IMR-90 (cell line): ENCODE results near the gene VWA7. TPM values are rescaled to one million over a fixed set of nuclear protein-coding genes. Genes with fewer than 3 reads are reported as not detected.

Experiments used
- ATAC-seq: fragments of 200-7000 bp; cut with Tn5 transposase; 2 replicates; pipeline ENCODE4 v1.9.1; 2020; ENCODE audit warnings: low read depth, mild to moderate bottlenecking, moderate library complexity
- BruUV-seq: library from RNA; stranded (reverse); fragments of 400-500 nt; replicated peaks from 2 replicates; lab custom pipeline; 2021; lab: Mats Ljungman, UMichigan
- CTCF ChIA-PET: fragments of 300-600 bp; formaldehyde crosslinking; extraction: SDS; loops from one replicate; lab custom pipeline; 2021; ENCODE audit warnings: antibody characterized with exemption; lab: Yijun Ruan, JAX
- POLR2A ChIA-PET: fragments of 300-600 bp; sonication (Branson Sonifier 250); formaldehyde crosslinking; loops from one replicate; lab custom pipeline; 2022; ENCODE audit warnings: antibody characterized with exemption; ENCODE audit not compliant: unreplicated experiment; lab: Charles Lee
- DNase-seq: peaks from one replicate; pipeline ENCODE4 v3.0.0; 2013
- H2AFZ ChIP-seq: replicated peaks from 2 replicates; pipeline ENCODE3; 2013; ENCODE audit warnings: low read length, mild to moderate bottlenecking; ENCODE audit not compliant: poor library complexity
- H2AK5ac ChIP-seq: 2 replicates; pipeline ENCODE4 v1.6.1; 2013; ENCODE audit warnings: low read depth, low read length, inconsistent platforms
- H2AK9ac ChIP-seq: replicated peaks from 2 replicates; pipeline ENCODE3; 2013; ENCODE audit warnings: mild to moderate bottlenecking, low read depth, low read length, moderate library complexity; ENCODE audit not compliant: poor library complexity
- H2BK120ac ChIP-seq: 2 replicates; pipeline ENCODE4 v1.6.1; 2013; ENCODE audit warnings: low read depth, low read length, inconsistent platforms
- H2BK15ac ChIP-seq: 3 replicates; pipeline ENCODE4 v1.6.1; 2013; ENCODE audit warnings: low read depth, low read length, inconsistent platforms
- H2BK20ac ChIP-seq: 2 replicates; pipeline ENCODE4 v1.6.1; 2013; ENCODE audit warnings: low read depth, mild to moderate bottlenecking, inconsistent platforms, low read length, moderate library complexity
- H2BK5ac ChIP-seq: 2 replicates; pipeline ENCODE4 v1.6.1; 2013; ENCODE audit warnings: mild to moderate bottlenecking, low read depth, low read length, inconsistent platforms; ENCODE audit not compliant: poor library complexity, severe bottlenecking
- H3K14ac ChIP-seq: replicated peaks from 2 replicates; pipeline ENCODE4 v1.6.1; 2013; ENCODE audit warnings: low read depth, low read length, inconsistent platforms
- H3K18ac ChIP-seq: 2 replicates; pipeline ENCODE4 v1.6.1; 2013; ENCODE audit warnings: low read depth, low read length, control low read depth
- H3K23ac ChIP-seq: 2 replicates; pipeline ENCODE4 v1.6.1; 2013; ENCODE audit warnings: low read depth, low read length, inconsistent platforms
- H3K27ac ChIP-seq: 2 replicates; pipeline ENCODE4 v1.5.1; 2013; ENCODE audit warnings: mild to moderate bottlenecking, control low read depth, low read length; ENCODE audit not compliant: insufficient read depth
- H3K27me3 ChIP-seq: 2 replicates; pipeline ENCODE4 v1.6.1; 2013; ENCODE audit warnings: low read length; ENCODE audit not compliant: control insufficient read depth, insufficient read depth
- H3K36me3 ChIP-seq: 2 replicates; pipeline ENCODE4 v1.6.1; 2013; ENCODE audit warnings: low read length, mixed read lengths; ENCODE audit not compliant: control insufficient read depth, insufficient read depth
- H3K4ac ChIP-seq: 2 replicates; pipeline ENCODE4 v1.6.1; 2013; ENCODE audit warnings: low read depth, low read length, inconsistent platforms
- H3K4me1 ChIP-seq: 2 replicates; pipeline ENCODE4 v1.6.1; 2013; ENCODE audit warnings: low read length, mixed read lengths; ENCODE audit not compliant: control insufficient read depth, insufficient read depth
- H3K4me2 ChIP-seq: 2 replicates; pipeline ENCODE4 v1.6.1; 2013; ENCODE audit warnings: low read depth, mild to moderate bottlenecking, control low read depth, low read length, moderate library complexity
- H3K4me3 ChIP-seq: 2 replicates; pipeline ENCODE4 v1.5.1; 2013; ENCODE audit warnings: low read depth, mild to moderate bottlenecking, control low read depth, low read length, moderate library complexity; ENCODE audit not compliant: insufficient read depth
- H3K56ac ChIP-seq: 2 replicates; pipeline ENCODE4 v1.6.1; 2013; ENCODE audit warnings: low read length, inconsistent platforms; ENCODE audit not compliant: insufficient read depth; ENCODE audit errors: extremely low read depth
- H3K79me1 ChIP-seq, 2 experiments: 2 replicates each; pipeline ENCODE4 v1.6.1; 2013; ENCODE audit warnings: low read length in 2 of 2, inconsistent platforms in 1 of 2, low read depth in 1 of 2
- H3K9ac ChIP-seq: 2 replicates; pipeline ENCODE4 v1.6.1; 2013; ENCODE audit warnings: low read depth, low read length, control low read depth
- H3K9me1 ChIP-seq: 2 replicates; pipeline ENCODE4 v1.6.1; 2013; ENCODE audit warnings: low read length, inconsistent platforms; ENCODE audit not compliant: insufficient read depth
- H3K9me3 ChIP-seq: 2 replicates; pipeline ENCODE4 v1.6.1; 2013; ENCODE audit warnings: low read length; ENCODE audit not compliant: control insufficient read depth, insufficient read depth
- H4K20me1 ChIP-seq: 2 replicates; pipeline ENCODE4 v1.6.1; 2013; ENCODE audit warnings: low read length, inconsistent platforms; ENCODE audit not compliant: insufficient read depth
- H4K5ac ChIP-seq: 2 replicates; pipeline ENCODE4 v1.6.1; 2013; ENCODE audit warnings: mild to moderate bottlenecking, low read depth, low read length, control low read depth
- H4K8ac ChIP-seq, 2 experiments: 2 replicates each; pipeline ENCODE4 v1.6.1; 2013; ENCODE audit warnings: low read depth in 2 of 2, low read length in 2 of 2, control low read depth in 1 of 2, inconsistent platforms in 1 of 2
- H4K91ac ChIP-seq: 2 replicates; pipeline ENCODE4 v1.6.1; 2013; ENCODE audit warnings: low read depth, low read length, inconsistent platforms; ENCODE audit not compliant: insufficient read depth
- BHLHE40 ChIP-seq: fragments of 150-350 bp; IDR thresholded peaks from 2 replicates; pipeline ENCODE4 v1.6.1; 2016; ENCODE audit warnings: mild to moderate bottlenecking, low read depth, low read length
- CEBPB ChIP-seq: IDR thresholded peaks from 2 replicates; pipeline ENCODE4 v1.6.1; 2012; ENCODE audit warnings: low read depth, low read length, improper control_type of control experiment
- CHD1 ChIP-seq: IDR thresholded peaks from 2 replicates; pipeline ENCODE4 v1.6.1; 2012; ENCODE audit warnings: low read depth, low read length, improper control_type of control experiment
- FOS ChIP-seq: fragments of 150-350 bp; IDR thresholded peaks from 2 replicates; pipeline ENCODE4 v1.6.1; 2016; ENCODE audit warnings: low read depth, low read length
- MAFK ChIP-seq: IDR thresholded peaks from 2 replicates; pipeline ENCODE4 v1.6.1; 2012; ENCODE audit warnings: low read depth, low read length, improper control_type of control experiment
- MAZ ChIP-seq: IDR thresholded peaks from 2 replicates; pipeline ENCODE4 v1.6.1; 2012; ENCODE audit warnings: low read depth, mild to moderate bottlenecking, low read length, improper control_type of control experiment, moderate library complexity, borderline replicate concordance
- MXI1 ChIP-seq: IDR thresholded peaks from 2 replicates; pipeline ENCODE4 v1.6.1; 2012; ENCODE audit warnings: low read depth, mild to moderate bottlenecking, low read length, moderate library complexity, borderline replicate concordance
- NFE2L2 ChIP-seq: fragments of 150-350 bp; IDR thresholded peaks from 2 replicates; pipeline ENCODE4 v1.6.1; 2016; ENCODE audit warnings: low read depth, mild to moderate bottlenecking, low read length
- RAD21 ChIP-seq: IDR thresholded peaks from 2 replicates; pipeline ENCODE4 v1.6.1; 2012; ENCODE audit warnings: low read length, improper control_type of control experiment
- RCOR1 ChIP-seq: IDR thresholded peaks from 2 replicates; pipeline ENCODE4 v1.6.1; 2012; ENCODE audit warnings: mild to moderate bottlenecking, low read length, improper control_type of control experiment; ENCODE audit not compliant: insufficient replicate concordance
- RFX5 ChIP-seq: IDR thresholded peaks from 2 replicates; pipeline ENCODE4 v1.8.0; 2012; ENCODE audit warnings: low read depth, mild to moderate bottlenecking, low read length, moderate library complexity
- SMC3 ChIP-seq: fragments of 150-350 bp; IDR thresholded peaks from 2 replicates; pipeline ENCODE4 v1.6.1; 2016; ENCODE audit warnings: low read depth, mild to moderate bottlenecking, antibody characterized with exemption, low read length, moderate library complexity
- WGBS, 2 experiments: methylation state at CpG; one replicate each; pipeline versions ENCODE4 v1.1.5 to v1.1.7; 2013; ENCODE audit warnings: missing lambda C conversion rate in 2 of 2; ENCODE audit not compliant: insufficient read length in 1 of 2; ENCODE audit errors: extremely low coverage in 2 of 2; 5-methylcytosine and 5-hydroxymethylcytosine counted together
- dilution Hi-C: fragments of 300-500 bp; cut with HindIII; formaldehyde crosslinking; loops from one replicate; pipeline ENCODE4 v1.14.3; 2018; ENCODE audit warnings: low sequenced_read_pairs; ENCODE audit not compliant: unreplicated experiment
- in situ Hi-C: fragments of 300-500 bp; cut with MboI; formaldehyde crosslinking; loops from 3 replicates; pipeline ENCODE4 v1.14.3; 2019; ENCODE audit warnings: low sequenced_read_pairs, inconsistent platforms, mixed read lengths
- intact Hi-C: fragments of 100-400 bp; cut with micrococcal nuclease; formaldehyde crosslinking; loops from 2 replicates; pipeline ENCODE4 v1.10.0; 2022
- polyA plus RNA-seq, 3 experiments: library from polyadenylated mRNA; depleted of rRNA; stranded (reverse); fragments of >200 nt; gene quantifications; 2 replicates each; pipeline ENCODE4 v1.2.3, GENCODE V29; 2012; ENCODE audit warnings: low replicate concordance in 1 of 3
- total RNA-seq: library from RNA; depleted of rRNA; stranded (reverse); fragments of >200 nt; gene quantifications from 2 replicates; pipeline ENCODE4 v1.2.3, GENCODE V29; 2012
- TF ChIP-seq, protein P1 (sequence below): fragments of 150-350 bp; IDR thresholded peaks from 2 replicates; pipeline ENCODE4 v1.6.1; 2016; ENCODE audit warnings: low read depth, mild to moderate bottlenecking, low read length, moderate library complexity, borderline replicate concordance
- TF ChIP-seq, protein P2 (sequence below): conservative IDR thresholded peaks from 2 replicates; pipeline ENCODE4 v1.5.1; 2012; ENCODE audit warnings: mild to moderate bottlenecking, low read depth, low read length, improper control_type of control experiment

Gene VWA7
- total and polyA plus RNA-seq, 2 of the 4 experiments (the other 2 are of a cell fraction): under 0.01 to 1.4 TPM

DNA sequence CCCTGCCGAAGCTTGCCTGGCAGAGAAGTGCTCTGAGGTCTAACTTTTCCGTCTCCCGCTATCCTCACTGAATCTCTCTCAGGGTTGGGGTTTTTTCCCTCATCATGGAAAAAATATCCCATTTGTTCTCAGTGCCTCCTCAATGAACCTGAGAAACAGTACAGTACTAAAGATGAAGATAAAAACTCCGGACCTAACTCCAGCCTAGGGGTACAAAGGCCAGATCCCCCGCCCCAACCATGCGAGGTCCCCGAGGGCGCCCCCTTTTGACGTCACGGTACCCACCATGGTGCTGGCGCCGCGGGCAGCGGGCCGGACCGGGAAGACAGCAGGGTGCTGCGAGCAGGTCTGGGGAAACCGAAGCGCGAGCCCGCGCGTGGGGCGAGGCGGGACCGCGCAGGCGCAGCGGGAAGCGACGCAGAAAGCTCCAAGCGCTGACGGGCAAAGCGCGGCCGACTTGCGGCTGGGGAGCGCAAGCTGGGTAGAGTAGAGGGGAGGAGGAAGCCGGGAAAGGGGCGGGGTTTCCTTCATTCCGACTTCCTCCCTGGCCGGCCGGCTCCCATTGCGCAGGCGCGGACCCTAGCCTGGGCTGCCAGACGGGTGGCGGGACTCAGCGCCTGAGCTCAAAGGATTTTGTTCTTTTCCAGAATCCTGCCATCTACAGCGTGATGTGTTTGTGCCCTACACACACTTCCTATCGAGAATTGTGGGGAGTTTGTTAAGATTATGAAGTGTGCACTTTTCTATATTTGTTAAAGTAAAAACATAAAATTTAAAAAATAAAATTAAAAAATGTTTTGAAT, 29.5 kb upstream of the VWA7 start, which contains the start of gene LSM2:
LSM2 (minus strand) TSS at position 497 of the 803 bp plus-strand sequence; CDS start at position 288, 209 bp downstream.
- in situ Hi-C loops: no loop called here
- no peak for TF ChIP-seq NFE2L2
- TF ChIP-seq, protein P1, sequence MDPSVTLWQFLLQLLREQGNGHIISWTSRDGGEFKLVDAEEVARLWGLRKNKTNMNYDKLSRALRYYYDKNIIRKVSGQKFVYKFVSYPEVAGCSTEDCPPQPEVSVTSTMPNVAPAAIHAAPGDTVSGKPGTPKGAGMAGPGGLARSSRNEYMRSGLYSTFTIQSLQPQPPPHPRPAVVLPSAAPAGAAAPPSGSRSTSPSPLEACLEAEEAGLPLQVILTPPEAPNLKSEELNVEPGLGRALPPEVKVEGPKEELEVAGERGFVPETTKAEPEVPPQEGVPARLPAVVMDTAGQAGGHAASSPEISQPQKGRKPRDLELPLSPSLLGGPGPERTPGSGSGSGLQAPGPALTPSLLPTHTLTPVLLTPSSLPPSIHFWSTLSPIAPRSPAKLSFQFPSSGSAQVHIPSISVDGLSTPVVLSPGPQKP: no peak
- no peak for TF ChIP-seq CEBPB
- peak; percentile 68; the same call in 1 of the 2 replicates for TF ChIP-seq MXI1
- no peak for TF ChIP-seq RFX5
- 0 out of 2 replicates have a peak, but pooled peaks have one; percentile 7 for TF ChIP-seq SMC3
- TF ChIP-seq, protein P2, sequence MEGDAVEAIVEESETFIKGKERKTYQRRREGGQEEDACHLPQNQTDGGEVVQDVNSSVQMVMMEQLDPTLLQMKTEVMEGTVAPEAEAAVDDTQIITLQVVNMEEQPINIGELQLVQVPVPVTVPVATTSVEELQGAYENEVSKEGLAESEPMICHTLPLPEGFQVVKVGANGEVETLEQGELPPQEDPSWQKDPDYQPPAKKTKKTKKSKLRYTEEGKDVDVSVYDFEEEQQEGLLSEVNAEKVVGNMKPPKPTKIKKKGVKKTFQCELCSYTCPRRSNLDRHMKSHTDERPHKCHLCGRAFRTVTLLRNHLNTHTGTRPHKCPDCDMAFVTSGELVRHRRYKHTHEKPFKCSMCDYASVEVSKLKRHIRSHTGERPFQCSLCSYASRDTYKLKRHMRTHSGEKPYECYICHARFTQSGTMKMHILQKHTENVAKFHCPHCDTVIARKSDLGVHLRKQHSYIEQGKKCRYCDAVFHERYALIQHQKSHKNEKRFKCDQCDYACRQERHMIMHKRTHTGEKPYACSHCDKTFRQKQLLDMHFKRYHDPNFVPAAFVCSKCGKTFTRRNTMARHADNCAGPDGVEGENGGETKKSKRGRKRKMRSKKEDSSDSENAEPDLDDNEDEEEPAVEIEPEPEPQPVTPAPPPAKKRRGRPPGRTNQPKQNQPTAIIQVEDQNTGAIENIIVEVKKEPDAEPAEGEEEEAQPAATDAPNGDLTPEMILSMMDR: peak; percentile 28; the same call in 1 of the 2 replicates
- TF ChIP-seq MAZ: peak; percentile 72; the same call in 1 of the 2 replicates
- no peak for TF ChIP-seq BHLHE40
- TF ChIP-seq RCOR1: no peak
- no peak for TF ChIP-seq MAFK
- TF ChIP-seq RAD21: 0 out of 2 replicates have a peak, but pooled peaks have one; percentile 0
- TF ChIP-seq CHD1: no peak
- TF ChIP-seq FOS: no peak

More for the DNA sequence above, 29.5 kb upstream of the VWA7 start, which contains the start of gene LSM2:
- Histone ChIP-seq H3K27me3 (no peaks in the 10 kb centered on the region), H3K4ac (peak within 1 kb of the TSS; percentile 90), H4K20me1 (no peaks in the 10 kb centered on the region), H2BK120ac (no peak within 1 kb of the TSS), H3K9me3 (no peaks in the 10 kb centered on the region), H2AK5ac (peak within 1 kb of the TSS; percentile 82), H3K79me1 (peaks cover 15 to 29% of the 10 kb centered on the region in 2 experiments), H2BK20ac (no peak within 1 kb of the TSS), H3K36me3 (peaks cover 2% of the 10 kb centered on the region; the same call in 1 of the 2 replicates), H3K4me3 (peak within 1 kb of the TSS; percentile 57), H2BK15ac (no peak within 1 kb of the TSS), H2AFZ (peak within 1 kb of the TSS; percentile 90), H3K56ac (peak within 1 kb of the TSS; percentile 94), H3K14ac (peak within 1 kb of the TSS; percentile 68), H3K23ac (peak within 1 kb of the TSS; percentile 65), H3K9ac (peak within 1 kb of the TSS; percentile 90), H3K27ac (peak within 1 kb of the TSS; percentile 46), H3K18ac (peak within 1 kb of the TSS; percentile 20; the same call in 1 of the 2 replicates), H3K4me2 (peak within 1 kb of the TSS; percentile 90), H2BK5ac (peak within 1 kb of the TSS; percentile 86), H4K5ac (peak within 1 kb of the TSS; percentile 43), H4K91ac (peak within 1 kb of the TSS; percentile 79), H3K4me1 (peaks cover 3% of the 10 kb centered on the region; the same call in 1 of the 2 replicates), H2AK9ac (peak within 1 kb of the TSS; percentile 86), H4K8ac (peak within 1 kb of the TSS; percentile 55 to 86), H3K9me1 (no peaks in the 10 kb centered on the region; the same call in 1 of the 2 replicates)
- intact Hi-C loops (no loop called here), dilution Hi-C loops (no loop called here)
- WGBS, 2 experiments: 2% methylated on average over 10 of the region's 51 CpGs; no CpG with 5 or more reads in 1 of the 2 experiments
- CTCF ChIA-PET: interaction anchor here (1.1 to 2.5 kb wide), 2 partner anchors 11 to 16 kb away, joined by 3 to 10 read pairs; partner anchors contain the start of gene VARS1
- BruUV-seq: no TSS peak
- ATAC-seq (peak; percentile 100), DNase-seq (peak; percentile 96)
- POLR2A ChIA-PET: interaction anchor here (0.5 to 1.0 kb wide), 5 partner anchors 9 to 133 kb away, joined by 3 to 11 read pairs (median 5); partner anchors contain the start of genes HSPA1A, HSPA1B and HSPA1L
